GM19468 (cell line): ENCODE results near the gene CFP.

ENCODE experiments used
- ATAC-seq: cut with Tn5 transposase; IDR thresholded peaks from one replicate; pipeline ENCODE4 v1.9.1; 2021; ENCODE audit warnings: mild to moderate bottlenecking, moderate library complexity, moderate number of reproducible peaks; ENCODE audit not compliant: unreplicated experiment; ENCODE audit errors: extremely low read depth

Gene CFP

GRCh38 chrX:47577424-47577823 is 52.3 kb downstream of the CFP start:
- ATAC-seq = no peak

GRCh38 chrX:47576021-47576898 is 53.5 kb downstream of the CFP start:
- no peak for ATAC-seq

- ATAC-seq = no peak
These were observed 55.0 kb downstream of the CFP start for GRCh38 chrX:47574547-47575301.

DNA sequence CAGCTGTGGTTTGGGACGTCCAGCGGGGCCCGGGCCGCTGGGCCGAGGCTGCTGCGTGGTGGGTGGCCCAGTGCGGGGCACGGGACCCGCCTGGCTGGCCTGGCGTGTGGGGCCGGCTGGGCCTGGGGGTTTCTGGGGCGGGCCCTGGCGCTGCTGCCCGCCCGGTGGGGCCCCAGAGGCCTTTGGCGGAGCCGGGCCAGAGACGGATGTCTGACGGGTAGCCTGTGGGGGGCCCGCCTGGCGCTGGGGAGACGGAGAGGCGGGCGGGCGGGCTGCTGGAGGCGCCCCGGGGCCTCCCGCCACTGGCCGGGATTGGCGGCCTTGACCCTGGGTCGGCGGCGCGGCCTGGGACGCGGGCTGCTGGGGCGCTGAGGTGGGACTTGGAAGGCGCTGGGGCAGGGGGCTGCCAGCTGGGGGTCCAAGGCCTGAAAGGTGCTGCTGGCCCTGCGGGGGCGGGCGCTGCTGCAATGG is 55.6 kb downstream of the CFP start:
- no peak for ATAC-seq

DNA sequence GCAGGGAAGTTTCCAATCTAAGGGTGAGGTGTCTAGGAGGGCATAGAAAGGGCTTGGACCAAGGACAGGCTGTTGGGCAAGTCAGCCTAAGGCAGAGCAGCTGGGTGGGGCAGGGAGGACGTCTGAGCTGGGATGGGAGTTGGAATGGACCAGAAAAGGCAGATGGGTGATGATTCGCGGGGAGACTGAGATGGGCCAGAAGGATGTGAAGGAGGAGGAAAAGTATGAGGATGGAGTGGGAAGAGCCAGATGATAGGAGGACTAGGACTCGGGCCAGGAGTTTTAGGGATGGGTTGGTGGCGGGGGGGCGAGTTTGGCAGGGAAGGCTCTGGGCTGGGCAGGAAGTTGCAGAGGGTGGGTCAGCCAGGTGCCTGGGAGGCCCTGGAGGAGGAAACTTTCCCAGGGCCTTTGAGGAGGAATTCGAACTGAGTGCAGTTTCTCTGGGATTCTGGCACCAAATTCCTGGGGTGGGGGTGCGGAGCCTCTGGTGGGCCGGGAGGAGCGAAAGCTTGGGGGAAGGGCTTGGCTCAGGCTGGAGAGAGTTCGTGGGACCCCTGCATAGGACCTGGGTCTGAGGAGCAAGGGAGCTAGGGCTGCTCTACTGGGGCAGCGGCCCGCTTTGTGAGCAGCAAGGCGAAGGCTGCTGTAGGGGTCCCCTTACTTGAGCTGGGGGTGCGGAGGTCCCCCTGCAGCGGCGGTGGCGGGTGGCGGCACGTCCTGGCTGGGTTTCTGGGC is 56.2 kb downstream of the CFP start:
- ATAC-seq = no peak
